HepG2 (cell line): ENCODE data around the gene KCNK18. TPM values are rescaled to one million over a fixed set of nuclear protein-coding genes. Genes with fewer than 3 reads are reported as not detected.

Experiments used
- AGO1 ChIP-seq: fragments of 200-400 bp; formaldehyde crosslinking; IDR thresholded peaks from 2 replicates; pipeline ENCODE4 v1.6.1; 2017; ENCODE audit warnings: mild to moderate bottlenecking, low read depth, low read length, moderate library complexity; ENCODE audit not compliant: poor library complexity, severe bottlenecking
- AKAP8 ChIP-seq: sonication (generic); formaldehyde crosslinking; IDR thresholded peaks from 2 replicates; pipeline ENCODE4 v1.5.1; 2020; ENCODE audit warnings: mild to moderate bottlenecking, missing genetic modification reagents
- ARHGAP35 ChIP-seq: sonication (generic); formaldehyde crosslinking; IDR thresholded peaks from 2 replicates; pipeline ENCODE4 v1.9.0; 2022; ENCODE audit warnings: mild to moderate bottlenecking, inconsistent platforms, moderate library complexity, missing genetic modification reagents, borderline replicate concordance
- ARID2 ChIP-seq: sonication (generic); formaldehyde crosslinking; IDR thresholded peaks from 2 replicates; pipeline ENCODE4 v1.8.1; 2022; ENCODE audit warnings: mild to moderate bottlenecking, missing genetic modification reagents, borderline replicate concordance
- ATAD3A ChIP-seq: sonication (generic); formaldehyde crosslinking; IDR thresholded peaks from 2 replicates; pipeline ENCODE4 v1.4.0; 2020; ENCODE audit warnings: missing genetic modification reagents
- BHLHE40 ChIP-seq: IDR thresholded peaks from 2 replicates; pipeline ENCODE4 v1.6.1; 2011; ENCODE audit warnings: low read length, improper control_type of control experiment
- FOXC1 ChIP-seq: sonication (generic); formaldehyde crosslinking; IDR thresholded peaks from 2 replicates; pipeline ENCODE4 v1.8.0; 2022; ENCODE audit warnings: mild to moderate bottlenecking, missing genetic modification reagents, borderline replicate concordance
- GABPB1 ChIP-seq: IDR thresholded peaks from 2 replicates; pipeline ENCODE4 v1.6.1; 2016; ENCODE audit warnings: mild to moderate bottlenecking, missing genetic modification reagents, moderate library complexity, missing compliant biosample characterization
- HNF4G ChIP-seq, 2 experiments: sonication (generic) in 1 of 2; formaldehyde crosslinking in 1 of 2; IDR thresholded peaks; 2 replicates each; pipeline versions ENCODE4 v1.4.0 to v1.6.1; 2011 to 2020; ENCODE audit warnings: borderline replicate concordance in 2 of 2, low read depth in 2 of 2, mild to moderate bottlenecking in 2 of 2, low read length in 1 of 2, missing genetic modification reagents in 1 of 2, moderate library complexity in 1 of 2
- MAFK ChIP-seq, 2 experiments: IDR thresholded peaks in 1 of 2; conservative IDR thresholded peaks in 1 of 2; 2 replicates each; pipeline ENCODE4 v1.6.1; 2011; ENCODE audit warnings: improper control_type of control experiment in 2 of 2, low read length in 2 of 2
- NFKB2 ChIP-seq: sonication (generic); formaldehyde crosslinking; IDR thresholded peaks from 2 replicates; pipeline ENCODE4 v1.4.0; 2020; ENCODE audit warnings: missing genetic modification reagents, borderline replicate concordance
- NPAS2 ChIP-seq: sonication (generic); formaldehyde crosslinking; IDR thresholded peaks from 2 replicates; pipeline ENCODE4 v1.8.0; 2022; ENCODE audit warnings: mild to moderate bottlenecking, missing genetic modification reagents, borderline replicate concordance
- REL ChIP-seq: sonication (generic); formaldehyde crosslinking; conservative IDR thresholded peaks from 2 replicates; pipeline ENCODE4 v1.8.0; 2022; ENCODE audit warnings: mild to moderate bottlenecking, missing genetic modification reagents, moderate library complexity
- RFXANK ChIP-seq: IDR thresholded peaks from 2 replicates; pipeline ENCODE4 v1.6.1; 2016
- SALL2 ChIP-seq: sonication (generic); formaldehyde crosslinking; IDR thresholded peaks from 2 replicates; pipeline ENCODE4 v1.8.1; 2023; ENCODE audit warnings: mild to moderate bottlenecking, missing genetic modification reagents, inconsistent platforms
- SRSF1 ChIP-seq: fragments of 200-400 bp; formaldehyde crosslinking; optimal IDR thresholded peaks from 2 replicates; pipeline ENCODE3; 2017; ENCODE audit warnings: mild to moderate bottlenecking, low read depth, low read length, moderate library complexity
- SRSF9 ChIP-seq: fragments of 200-400 bp; formaldehyde crosslinking; IDR thresholded peaks from 2 replicates; pipeline ENCODE4 v1.6.1; 2018; ENCODE audit warnings: borderline replicate concordance, mild to moderate bottlenecking, low read depth, low read length; ENCODE audit not compliant: insufficient read depth, poor library complexity, severe bottlenecking
- SRY ChIP-seq: sonication (generic); formaldehyde crosslinking; IDR thresholded peaks from 2 replicates; pipeline ENCODE4 v1.8.0; 2022; ENCODE audit warnings: mild to moderate bottlenecking, missing genetic modification reagents
- TBL1XR1 ChIP-seq: fragments of 150-350 bp; IDR thresholded peaks from 2 replicates; pipeline ENCODE4 v1.6.1; 2014; ENCODE audit warnings: borderline replicate concordance, low read length; ENCODE audit not compliant: partially characterized antibody
- TBP ChIP-seq: sonication (generic); formaldehyde crosslinking; IDR thresholded peaks from 2 replicates; pipeline ENCODE4 v1.5.0; 2020; ENCODE audit warnings: missing genetic modification reagents
- ZKSCAN1 ChIP-seq: fragments of 150-350 bp; IDR thresholded peaks from 2 replicates; pipeline ENCODE4 v1.6.1; 2014; ENCODE audit warnings: low read length
- ZNF124 ChIP-seq: sonication (generic); formaldehyde crosslinking; IDR thresholded peaks from 2 replicates; pipeline ENCODE4 v1.4.0; 2020; ENCODE audit warnings: missing genetic modification reagents
- ZNF326 ChIP-seq: sonication (generic); formaldehyde crosslinking; IDR thresholded peaks from 2 replicates; pipeline ENCODE4 v1.4.0; 2020; ENCODE audit warnings: missing genetic modification reagents, borderline replicate concordance
- ZNF563 ChIP-seq: sonication (generic); formaldehyde crosslinking; IDR thresholded peaks from 2 replicates; pipeline ENCODE4 v1.8.0; 2022; ENCODE audit warnings: mild to moderate bottlenecking, moderate library complexity, missing genetic modification reagents
- ZNF605 ChIP-seq: sonication (generic); formaldehyde crosslinking; IDR thresholded peaks from 2 replicates; pipeline ENCODE4 v1.8.0; 2022; ENCODE audit warnings: mild to moderate bottlenecking, missing genetic modification reagents
- ZNF768 ChIP-seq: sonication (generic); formaldehyde crosslinking; IDR thresholded peaks from 2 replicates; pipeline ENCODE4 v1.4.0; 2020; ENCODE audit warnings: missing genetic modification reagents
- ZNF777 ChIP-seq: sonication (generic); formaldehyde crosslinking; IDR thresholded peaks from 2 replicates; pipeline ENCODE4 v1.4.0; 2020; ENCODE audit warnings: missing genetic modification reagents
- polyA plus RNA-seq, 8 experiments: library from polyadenylated mRNA; depleted of rRNA in 3 of 8; stranded (reverse) in 7 of 8; unstranded in 1 of 8; fragments of >200 nt; fragmentation: Illumina TruSeq in 4 of 8; extraction: Trizol in 4 of 8; gene quantifications; 2 replicates each; pipeline versions ENCODE4 v1.2.1 to v1.2.3, GENCODE V29; 2011 to 2016; ENCODE audit warnings: low read depth in 4 of 8, missing spikeins in 1 of 8, mixed read lengths in 1 of 8; ENCODE audit not compliant: insufficient read depth in 1 of 8
- total RNA-seq, 5 experiments: library from RNA; depleted of rRNA; stranded (reverse); fragments of >200 nt; fragmentation: Illumina TruSeq; extraction: Trizol; gene quantifications; 2 replicates each; pipeline ENCODE4 v1.2.3, GENCODE V29; 2016; ENCODE audit warnings: low read depth in 1 of 5
- TF ChIP-seq, protein P1 (sequence below): sonication (generic); formaldehyde crosslinking; IDR thresholded peaks from 2 replicates; pipeline ENCODE4 v1.5.0; 2020; ENCODE audit warnings: missing genetic modification reagents
- TF ChIP-seq, protein P2 (sequence below): sonication (generic); formaldehyde crosslinking; IDR thresholded peaks from 2 replicates; pipeline ENCODE4 v1.4.0; 2020; ENCODE audit warnings: mild to moderate bottlenecking, low read depth, missing genetic modification reagents

KCNK18 gene
- total and polyA plus RNA-seq, 2 of the 13 experiments (the other 11 are each of a cell fraction or from before 2014, with no cell fraction given), result not detected

DNA sequence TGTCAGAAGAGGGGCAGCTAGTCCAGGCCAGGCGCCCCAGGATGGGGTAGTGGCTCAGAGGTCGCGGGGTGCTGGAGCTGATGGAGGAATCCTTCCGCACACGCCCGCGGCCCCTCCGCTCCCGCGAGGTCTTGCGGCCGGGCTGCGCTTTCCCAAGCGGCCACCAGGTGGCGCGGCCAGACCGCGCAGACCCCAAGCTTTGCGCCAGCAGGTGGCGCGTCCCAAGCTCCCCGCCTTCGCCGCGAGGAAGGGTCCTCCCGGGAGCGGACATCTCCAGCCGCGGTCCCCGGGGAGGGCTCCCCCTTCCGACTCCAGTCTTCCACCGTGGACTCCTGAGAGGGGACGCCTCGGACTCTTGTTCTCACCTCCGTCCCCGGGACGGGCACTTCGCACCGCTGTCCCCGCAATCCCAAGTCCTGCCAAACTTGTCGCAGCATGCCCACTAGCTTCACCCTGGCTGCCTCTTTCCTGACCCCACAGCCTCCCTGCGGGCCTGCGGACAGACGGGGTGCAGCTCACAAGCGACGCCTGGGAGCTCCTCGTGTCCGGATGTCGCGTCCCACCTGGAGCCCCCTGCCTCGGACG is 19.4 kb downstream of the KCNK18 start (continued):
- peak; percentile 80; the same call in 1 of the 2 replicates for TF ChIP-seq ZNF777 (CRISPR knock-in tag)
- no peak for TF ChIP-seq RFXANK (CRISPR knock-in tag)
- no peak for TF ChIP-seq HNF4G (IDR thresholded peaks at IDR 0.05; ENCODE audit: borderline replicate concordance, low read depth, low read length)
- no peak for TF ChIP-seq HNF4G (CRISPR knock-in tag; IDR thresholded peaks at IDR 0.05; ENCODE audit: borderline replicate concordance, low read depth)
- no peak for TF ChIP-seq ZKSCAN1
- peak; percentile 59 for TF ChIP-seq FOXC1 (CRISPR knock-in tag)
- peak; percentile 73; the same call in 1 of the 2 replicates for TF ChIP-seq ZNF124 (CRISPR knock-in tag)
- peak; percentile 67; the same call in 1 of the 2 replicates for TF ChIP-seq ZNF768
- TF ChIP-seq ZNF563, result peak; percentile 32; the same call in 1 of the 2 replicates
- peak; percentile 76; the same call in 1 of the 2 replicates for TF ChIP-seq NFKB2
- TF ChIP-seq MAFK (conservative IDR thresholded peaks at IDR 0.05 in 1 of 2, IDR thresholded peaks at IDR 0.05 in 1 of 2; ENCODE audit: low read length in 2 of 2), result no peak
- TF ChIP-seq SALL2, result 0 out of 2 replicates have a peak, but pooled peaks have one; percentile 54
- TF ChIP-seq SRY (CRISPR knock-in tag), result 0 out of 2 replicates have a peak, but pooled peaks have one; percentile 55
- no peak for TF ChIP-seq AGO1
- no peak for TF ChIP-seq TBL1XR1
- TF ChIP-seq TBP, result no peak
- TF ChIP-seq SRSF9, result no peak
- 0 out of 2 replicates have a peak, but pooled peaks have one; percentile 38 for TF ChIP-seq REL (CRISPR knock-in tag)
- no peak for TF ChIP-seq ATAD3A (CRISPR knock-in tag)
- TF ChIP-seq ZNF605 (CRISPR knock-in tag), result peak; percentile 62; the same call in 1 of the 2 replicates
- TF ChIP-seq, protein P1, sequence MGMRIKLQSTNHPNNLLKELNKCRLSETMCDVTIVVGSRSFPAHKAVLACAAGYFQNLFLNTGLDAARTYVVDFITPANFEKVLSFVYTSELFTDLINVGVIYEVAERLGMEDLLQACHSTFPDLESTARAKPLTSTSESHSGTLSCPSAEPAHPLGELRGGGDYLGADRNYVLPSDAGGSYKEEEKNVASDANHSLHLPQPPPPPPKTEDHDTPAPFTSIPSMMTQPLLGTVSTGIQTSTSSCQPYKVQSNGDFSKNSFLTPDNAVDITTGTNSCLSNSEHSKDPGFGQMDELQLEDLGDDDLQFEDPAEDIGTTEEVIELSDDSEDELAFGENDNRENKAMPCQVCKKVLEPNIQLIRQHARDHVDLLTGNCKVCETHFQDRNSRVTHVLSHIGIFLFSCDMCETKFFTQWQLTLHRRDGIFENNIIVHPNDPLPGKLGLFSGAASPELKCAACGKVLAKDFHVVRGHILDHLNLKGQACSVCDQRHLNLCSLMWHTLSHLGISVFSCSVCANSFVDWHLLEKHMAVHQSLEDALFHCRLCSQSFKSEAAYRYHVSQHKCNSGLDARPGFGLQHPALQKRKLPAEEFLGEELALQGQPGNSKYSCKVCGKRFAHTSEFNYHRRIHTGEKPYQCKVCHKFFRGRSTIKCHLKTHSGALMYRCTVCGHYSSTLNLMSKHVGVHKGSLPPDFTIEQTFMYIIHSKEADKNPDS (CRISPR knock-in tag), result no peak
- TF ChIP-seq GABPB1 (CRISPR knock-in tag), result peak; percentile 78
- TF ChIP-seq ZNF326 (CRISPR knock-in tag), result no peak
- no peak for TF ChIP-seq AKAP8 (CRISPR knock-in tag)
- TF ChIP-seq ARHGAP35 (CRISPR knock-in tag), result no peak
- peak; percentile 83 for TF ChIP-seq SRSF1
- no peak for TF ChIP-seq ARID2 (CRISPR knock-in tag)
- 0 out of 2 replicates have a peak, but pooled peaks have one; percentile 17 for TF ChIP-seq BHLHE40
- TF ChIP-seq, protein P2, sequence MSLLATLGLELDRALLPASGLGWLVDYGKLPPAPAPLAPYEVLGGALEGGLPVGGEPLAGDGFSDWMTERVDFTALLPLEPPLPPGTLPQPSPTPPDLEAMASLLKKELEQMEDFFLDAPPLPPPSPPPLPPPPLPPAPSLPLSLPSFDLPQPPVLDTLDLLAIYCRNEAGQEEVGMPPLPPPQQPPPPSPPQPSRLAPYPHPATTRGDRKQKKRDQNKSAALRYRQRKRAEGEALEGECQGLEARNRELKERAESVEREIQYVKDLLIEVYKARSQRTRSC (CRISPR knock-in tag), result 0 out of 2 replicates have a peak, but pooled peaks have one; percentile 57
- no peak for TF ChIP-seq NPAS2
